ENCODE measurements around the gene CD27. TPM values are rescaled to one million over a fixed set of nuclear protein-coding genes. Genes with fewer than 3 reads are reported as not detected.

Gene CD27
- total RNA-seq, 3 donors from 2014 or later: 0.64 to 4.3 (median 2.6) TPM

- intact Hi-C loops (cut with DNase I; ENCODE audit: low total_unique reads): no loop called here
- TF ChIP-seq POLR2AphosphoS5 (IDR thresholded peaks at IDR 0.05): no peak
- TF ChIP-seq CTCF (IDR thresholded peaks at IDR 0.05): no peak
- TF ChIP-seq POLR2A (IDR thresholded peaks at IDR 0.05): no peak
- Histone ChIP-seq H3K27me3 (no peaks in the 10 kb centered on the region), H3K36me3 (peaks cover 14% of the 10 kb centered on the region), H3K4me3 (no peak overlapping the region), H3K27ac (no peak overlapping the region), H3K4me1 (no peaks in the 10 kb centered on the region), H3K9me3 (no peaks in the 10 kb centered on the region)
- DNase-seq (ENCODE audit: low spot score in 2 of 2): no peak
Observed at GRCh38 chr12:6458281-6459003, 13.7 kb downstream of the CD27 start.

GRCh38 chr12:6459004-6459337 is 14.2 kb downstream of the CD27 start:
- DNase-seq (ENCODE audit: low spot score in 2 of 2): no peak
- Histone ChIP-seq H3K27ac (no peak overlapping the region), H3K27me3 (no peaks in the 10 kb centered on the region), H3K36me3 (peaks cover 14% of the 10 kb centered on the region), H3K4me1 (no peaks in the 10 kb centered on the region), H3K4me3 (no peak overlapping the region), H3K9me3 (no peaks in the 10 kb centered on the region)
- intact Hi-C loops (cut with DNase I; ENCODE audit: low total_unique reads): no loop called here
- TF ChIP-seq POLR2AphosphoS5 (IDR thresholded peaks at IDR 0.05): no peak
- TF ChIP-seq CTCF (IDR thresholded peaks at IDR 0.05): no peak

GRCh38 chr12:6460751-6461371 is 16.1 kb downstream of the CD27 start:
- intact Hi-C loops (cut with DNase I; ENCODE audit: low total_unique reads): no loop called here

GRCh38 chr12:6461401-6462233 is 16.9 kb downstream of the CD27 start:
- peak overlapping the region; percentile 1 to 53 for H3K27ac ChIP-seq
- no peak for TF ChIP-seq POLR2A (IDR thresholded peaks at IDR 0.05)
- TF ChIP-seq CTCF (IDR thresholded peaks at IDR 0.05): no peak
- no peak for TF ChIP-seq POLR2AphosphoS5 (IDR thresholded peaks at IDR 0.05)
- peak in 1 of 2 donors; percentile 59 for DNase-seq (ENCODE audit: low spot score in 2 of 2)
- H3K4me1 ChIP-seq: no peaks in the 10 kb centered on the region
- intact Hi-C loops (cut with DNase I; ENCODE audit: low total_unique reads): no loop called here
- H3K27me3 ChIP-seq: no peaks in the 10 kb centered on the region
- H3K4me3 ChIP-seq: no peak overlapping the region
- no peaks in the 10 kb centered on the region for H3K9me3 ChIP-seq
- H3K36me3 ChIP-seq: peaks cover 14% of the 10 kb centered on the region

More at GRCh38 chr12:6460751-6461371, 16.1 kb downstream of the CD27 start:
- no peak overlapping the region for H3K4me3 ChIP-seq
- peak overlapping the region; percentile 1 to 53 for H3K27ac ChIP-seq
- TF ChIP-seq CTCF (IDR thresholded peaks at IDR 0.05): no peak
- TF ChIP-seq POLR2A (IDR thresholded peaks at IDR 0.05): no peak
- no peak for TF ChIP-seq POLR2AphosphoS5 (IDR thresholded peaks at IDR 0.05)
- H3K27me3 ChIP-seq: no peaks in the 10 kb centered on the region
- no peaks in the 10 kb centered on the region for H3K9me3 ChIP-seq
- DNase-seq (ENCODE audit: low spot score in 2 of 2): no peak
- H3K36me3 ChIP-seq: peaks cover 14% of the 10 kb centered on the region
- no peaks in the 10 kb centered on the region for H3K4me1 ChIP-seq
